ENCODE data around the gene RUNX2. TPM values are rescaled to one million over a fixed set of nuclear protein-coding genes. Genes with fewer than 3 reads are reported as not detected.

The RUNX2 gene
- total and polyA plus RNA-seq, 2 of the 8 experiments (the other 6 are each of a cell fraction or from before 2014, with no cell fraction given): 0.26 to 1.2 TPM

- Histone ChIP-seq H3K23me2 (ENCODE audit: low read depth, low read length) (no peaks in the 10 kb centered on the region; the same call in 1 of the 2 replicates), H3K36me3 (ENCODE audit: control insufficient read depth in 2 of 4, insufficient read depth in 4 of 4, low read length in 3 of 4) (no peaks in the 10 kb centered on the region), H2BK15ac (ENCODE audit: low read length) (no peak overlapping the region), H3K79me2 (ENCODE audit: control insufficient read depth in 1 of 2, insufficient read depth in 2 of 2, low read length in 2 of 2) (no peaks in the 10 kb centered on the region), H3K79me1 (ENCODE audit: low read depth, low read length) (no peaks in the 10 kb centered on the region), H3K9me3 (ENCODE audit: insufficient read depth in 2 of 2, low read depth in 1 of 2, low read length in 1 of 2) (no peaks in the 10 kb centered on the region; a peak in 1 of 4 replicates), H3K56ac (replicated peaks; ENCODE audit: insufficient read length, low read depth, low read length) (no peak overlapping the region), H3K9ac (replicated peaks in 1 of 4; ENCODE audit: extremely low read depth in 1 of 4, low read depth in 3 of 4, low read length in 3 of 4) (no peak overlapping the region), H3K27ac (ENCODE audit: low read depth, low read length) (no peak overlapping the region), H3K27me3 (replicated peaks in 1 of 4; ENCODE audit: control insufficient read depth in 3 of 4, extremely low read depth in 1 of 4, insufficient read depth in 3 of 4, low read length in 3 of 4) (peaks cover 0 to 3% (median 1%) of the 10 kb centered on the region in 4 experiments; a peak in 4 of 7 replicates), H3K4me2 (ENCODE audit: insufficient read depth in 1 of 2, low read depth in 2 of 2, low read length in 2 of 2) (no peak overlapping the region), H3K4ac (replicated peaks; ENCODE audit: insufficient read length, low read depth, low read length) (no peak overlapping the region), H4K91ac (replicated peaks; ENCODE audit: insufficient read length, low read length) (no peak overlapping the region), H3K4me3 (ENCODE audit: extremely low read depth in 1 of 4, insufficient read depth in 2 of 4, low read depth in 3 of 4, low read length in 4 of 4) (no peak overlapping the region), H4K5ac (ENCODE audit: insufficient read length, low read depth, low read length) (no peak overlapping the region), H2BK120ac (replicated peaks; ENCODE audit: low read depth, low read length) (no peak overlapping the region), H3K4me1 (replicated peaks in 1 of 4; ENCODE audit: control insufficient read depth in 3 of 4, insufficient read depth in 4 of 4, low read length in 3 of 4) (peaks cover 0 to 4% (median 1%) of the 10 kb centered on the region in 4 experiments; a peak in 2 of 7 replicates), H2BK5ac (ENCODE audit: low read depth, low read length) (no peak overlapping the region), H4K8ac (ENCODE audit: extremely low read depth, insufficient read depth, low read length) (no peak overlapping the region), H4K20me1 (replicated peaks in 1 of 2; ENCODE audit: control insufficient read depth in 1 of 2, insufficient read depth in 2 of 2, low read length in 2 of 2) (no peaks in the 10 kb centered on the region), H3K14ac (ENCODE audit: insufficient read length) (no peak overlapping the region), H3K23ac (ENCODE audit: insufficient read length) (no peak overlapping the region), H3K18ac (ENCODE audit: extremely low read depth, low read length) (no peak overlapping the region), H2BK12ac (ENCODE audit: low read depth, low read length) (no peak overlapping the region), H2BK20ac (ENCODE audit: low read length) (peak overlapping the region; percentile 15; the same call in 1 of the 2 replicates), H2AFZ (ENCODE audit: low read length) (no peak overlapping the region), H2AK5ac (ENCODE audit: low read depth, low read length) (no peak overlapping the region)
- POLR2A ChIA-PET (ENCODE audit: partially characterized antibody): no interaction called here
- no peak for DNase-seq (ENCODE audit: low read depth in 1 of 2, low spot score in 2 of 2)
- 96% methylated on average over 13 of the region's 13 CpGs; no CpG with 5 or more reads in 1 of the 2 experiments for WGBS, 2 experiments (ENCODE audit: extremely low coverage in 1 of 2, insufficient coverage in 1 of 2, insufficient read length in 1 of 2, insufficient replicate concordance in 2 of 2, low coverage in 1 of 2, low lambda C conversion rate in 2 of 2, missing lambda C conversion rate in 1 of 2)
- TF ChIP-seq, protein P1, sequence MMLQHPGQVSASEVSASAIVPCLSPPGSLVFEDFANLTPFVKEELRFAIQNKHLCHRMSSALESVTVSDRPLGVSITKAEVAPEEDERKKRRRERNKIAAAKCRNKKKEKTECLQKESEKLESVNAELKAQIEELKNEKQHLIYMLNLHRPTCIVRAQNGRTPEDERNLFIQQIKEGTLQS (IDR thresholded peaks at IDR 0.05; ENCODE audit: insufficient read depth, low read depth, low read length): no peak
- CTCF ChIA-PET (ENCODE audit: partially characterized antibody): no interaction called here
- no peak for FAIRE-seq
These were observed 312.7 kb downstream of the RUNX2 start for GRCh38 chr6:45640811-45641210.

Measured in H1 (cell line).